ENCODE results near the gene GAL3ST2.

GAL3ST2 gene

DNA sequence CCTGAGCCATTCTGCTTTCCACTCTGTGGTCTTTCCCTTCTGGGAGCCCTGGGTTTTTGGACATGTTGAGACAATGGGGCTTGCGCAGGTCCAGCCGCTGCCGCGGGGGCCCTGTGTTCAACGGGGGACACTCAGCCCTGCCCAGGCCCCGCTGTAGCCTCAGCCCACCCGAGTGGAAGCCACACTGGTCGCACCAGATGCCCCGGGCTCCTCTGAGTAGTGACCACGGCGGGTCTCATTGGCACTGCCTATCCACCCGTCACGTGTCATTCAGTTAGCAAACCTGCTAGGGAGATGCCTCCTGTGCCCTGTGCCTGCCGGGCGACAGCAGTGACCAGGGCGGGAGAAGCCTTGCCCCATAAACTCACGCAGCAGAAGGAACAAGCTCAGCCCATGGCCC, 23.1 kb upstream of the GAL3ST2 start:
- DNase-seq (no peak), ATAC-seq (ENCODE audit: insufficient read depth, low read depth) (no peak)
- TF ChIP-seq EZH2 (IDR thresholded peaks at IDR 0.05; ENCODE audit: borderline replicate concordance, low read depth, low read length, severe bottlenecking): no peak
- TF ChIP-seq, protein P1, sequence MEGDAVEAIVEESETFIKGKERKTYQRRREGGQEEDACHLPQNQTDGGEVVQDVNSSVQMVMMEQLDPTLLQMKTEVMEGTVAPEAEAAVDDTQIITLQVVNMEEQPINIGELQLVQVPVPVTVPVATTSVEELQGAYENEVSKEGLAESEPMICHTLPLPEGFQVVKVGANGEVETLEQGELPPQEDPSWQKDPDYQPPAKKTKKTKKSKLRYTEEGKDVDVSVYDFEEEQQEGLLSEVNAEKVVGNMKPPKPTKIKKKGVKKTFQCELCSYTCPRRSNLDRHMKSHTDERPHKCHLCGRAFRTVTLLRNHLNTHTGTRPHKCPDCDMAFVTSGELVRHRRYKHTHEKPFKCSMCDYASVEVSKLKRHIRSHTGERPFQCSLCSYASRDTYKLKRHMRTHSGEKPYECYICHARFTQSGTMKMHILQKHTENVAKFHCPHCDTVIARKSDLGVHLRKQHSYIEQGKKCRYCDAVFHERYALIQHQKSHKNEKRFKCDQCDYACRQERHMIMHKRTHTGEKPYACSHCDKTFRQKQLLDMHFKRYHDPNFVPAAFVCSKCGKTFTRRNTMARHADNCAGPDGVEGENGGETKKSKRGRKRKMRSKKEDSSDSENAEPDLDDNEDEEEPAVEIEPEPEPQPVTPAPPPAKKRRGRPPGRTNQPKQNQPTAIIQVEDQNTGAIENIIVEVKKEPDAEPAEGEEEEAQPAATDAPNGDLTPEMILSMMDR (IDR thresholded peaks at IDR 0.05; ENCODE audit: borderline replicate concordance, extremely low read depth, low read length, poor library complexity, severe bottlenecking): no peak
- H3K4me1 ChIP-seq (ENCODE audit: insufficient read depth, low read length): no peaks in the 10 kb centered on the region
- no peak overlapping the region for H3K9ac ChIP-seq (ENCODE audit: low read depth, low read length)
- H3K79me2 ChIP-seq (ENCODE audit: insufficient read depth, low read length): no peaks in the 10 kb centered on the region
- H3K27me3 ChIP-seq (ENCODE audit: insufficient read depth, low read length, poor library complexity): no peaks in the 10 kb centered on the region
- H3K4me2 ChIP-seq (ENCODE audit: insufficient read depth, low read length): no peak overlapping the region
- H3K27ac ChIP-seq (ENCODE audit: low read length): no peak overlapping the region
- no peaks in the 10 kb centered on the region for H3K9me3 ChIP-seq (ENCODE audit: insufficient read depth, low read length, severe bottlenecking)
- peaks cover 4% of the 10 kb centered on the region; the same call in 1 of the 2 replicates for H4K20me1 ChIP-seq (ENCODE audit: insufficient read depth, low read length)
- peaks cover 46% of the 10 kb centered on the region for H3K36me3 ChIP-seq (ENCODE audit: insufficient read depth, low read length)
- no peak overlapping the region for H3K4me3 ChIP-seq (ENCODE audit: low read depth in 1 of 2, low read length in 2 of 2)
- no peak overlapping the region for H2AFZ ChIP-seq (ENCODE audit: low read depth, low read length)

DNA sequence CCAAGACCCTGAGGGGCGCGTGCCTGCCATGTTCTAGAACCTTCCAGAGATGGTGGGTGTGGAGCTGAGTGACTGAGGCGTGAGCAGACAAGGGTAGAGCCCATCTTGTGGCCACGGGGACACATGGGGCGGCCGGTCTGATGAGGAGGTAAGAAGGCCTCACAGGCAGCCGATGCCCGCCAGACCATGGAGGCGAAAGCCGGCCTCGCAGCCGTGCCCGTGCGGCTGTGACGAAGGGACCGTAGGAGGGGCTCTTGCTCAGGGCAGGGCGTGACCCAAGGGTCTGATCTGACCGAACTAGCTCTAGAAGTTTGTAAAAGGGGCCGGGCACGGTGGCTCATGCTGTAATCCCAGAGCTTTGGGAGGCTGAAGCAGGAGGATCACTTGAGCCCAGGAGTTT, 22.6 kb upstream of the GAL3ST2 start:
- no peak for ATAC-seq (ENCODE audit: insufficient read depth, low read depth)
- Histone ChIP-seq H3K4me3 (ENCODE audit: low read depth in 1 of 2, low read length in 2 of 2) (no peak overlapping the region), H3K4me2 (ENCODE audit: insufficient read depth, low read length) (no peak overlapping the region), H3K27ac (ENCODE audit: low read length) (no peak overlapping the region), H3K79me2 (ENCODE audit: insufficient read depth, low read length) (no peaks in the 10 kb centered on the region), H4K20me1 (ENCODE audit: insufficient read depth, low read length) (peaks cover 4% of the 10 kb centered on the region; the same call in 1 of the 2 replicates), H3K27me3 (ENCODE audit: insufficient read depth, low read length, poor library complexity) (no peaks in the 10 kb centered on the region), H3K9me3 (ENCODE audit: insufficient read depth, low read length, severe bottlenecking) (no peaks in the 10 kb centered on the region), H2AFZ (ENCODE audit: low read depth, low read length) (no peak overlapping the region), H3K9ac (ENCODE audit: low read depth, low read length) (no peak overlapping the region), H3K36me3 (ENCODE audit: insufficient read depth, low read length) (peaks cover 44% of the 10 kb centered on the region), H3K4me1 (ENCODE audit: insufficient read depth, low read length) (no peaks in the 10 kb centered on the region)
- no peak for DNase-seq
- TF ChIP-seq, protein P1 (IDR thresholded peaks at IDR 0.05; ENCODE audit: borderline replicate concordance, extremely low read depth, low read length, poor library complexity, severe bottlenecking): no peak
- no peak for TF ChIP-seq EZH2 (IDR thresholded peaks at IDR 0.05; ENCODE audit: borderline replicate concordance, low read depth, low read length, severe bottlenecking)

DNA sequence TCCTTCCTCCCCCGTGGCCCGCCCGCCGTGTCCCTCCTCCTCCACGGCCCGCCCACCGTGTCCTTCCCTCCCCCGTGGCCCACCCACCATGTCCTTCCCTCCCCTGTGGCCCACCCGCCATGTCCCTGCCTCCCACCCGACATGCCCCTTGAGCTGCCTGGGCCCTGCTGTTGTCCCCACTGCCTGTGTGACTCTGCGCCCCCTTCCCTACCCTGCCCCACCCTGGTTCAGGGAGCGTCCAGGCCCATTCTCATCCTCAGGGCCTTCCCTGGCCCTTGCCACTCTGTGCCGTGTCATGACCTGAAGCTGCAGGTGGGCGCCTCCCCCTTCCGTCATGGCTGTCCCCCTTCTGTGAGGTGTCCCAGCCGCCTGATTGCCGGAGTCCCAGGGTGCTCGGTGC, 21.5 kb upstream of the GAL3ST2 start:
- Histone ChIP-seq H3K4me3 (ENCODE audit: low read depth in 1 of 2, low read length in 2 of 2) (no peak overlapping the region), H2AFZ (ENCODE audit: low read depth, low read length) (no peak overlapping the region), H4K20me1 (ENCODE audit: insufficient read depth, low read length) (peaks cover 4% of the 10 kb centered on the region; the same call in 1 of the 2 replicates), H3K9ac (ENCODE audit: low read depth, low read length) (no peak overlapping the region), H3K27ac (ENCODE audit: low read length) (no peak overlapping the region), H3K79me2 (ENCODE audit: insufficient read depth, low read length) (no peaks in the 10 kb centered on the region), H3K27me3 (ENCODE audit: insufficient read depth, low read length, poor library complexity) (no peaks in the 10 kb centered on the region), H3K9me3 (ENCODE audit: insufficient read depth, low read length, severe bottlenecking) (no peaks in the 10 kb centered on the region), H3K36me3 (ENCODE audit: insufficient read depth, low read length) (peaks cover 45% of the 10 kb centered on the region), H3K4me1 (ENCODE audit: insufficient read depth, low read length) (no peaks in the 10 kb centered on the region), H3K4me2 (ENCODE audit: insufficient read depth, low read length) (no peak overlapping the region)
- TF ChIP-seq, protein P1 (IDR thresholded peaks at IDR 0.05; ENCODE audit: borderline replicate concordance, extremely low read depth, low read length, poor library complexity, severe bottlenecking): no peak
- no peak for TF ChIP-seq EZH2 (IDR thresholded peaks at IDR 0.05; ENCODE audit: borderline replicate concordance, low read depth, low read length, severe bottlenecking)
- ATAC-seq (ENCODE audit: insufficient read depth, low read depth) (no peak), DNase-seq (no peak)

DNA sequence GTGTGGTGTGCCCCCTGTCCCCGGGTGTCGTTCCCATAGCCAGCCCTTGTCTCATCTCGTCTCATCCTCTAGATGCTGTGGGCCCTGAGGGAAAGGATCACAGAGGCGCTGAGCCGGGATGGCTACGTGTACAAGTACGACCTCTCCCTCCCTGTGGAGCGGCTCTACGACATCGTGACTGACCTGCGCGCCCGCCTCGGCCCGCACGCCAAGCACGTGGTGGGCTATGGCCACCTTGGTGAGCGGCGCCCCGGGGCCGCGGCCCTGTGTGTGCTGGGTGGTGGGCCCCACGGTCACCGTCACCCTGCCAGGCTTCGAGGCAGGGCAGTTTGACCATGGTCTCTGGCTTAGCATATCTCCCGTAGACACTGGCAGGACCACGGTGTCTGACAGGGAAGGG, 20.8 kb upstream of the GAL3ST2 start:
- Histone ChIP-seq H4K20me1 (ENCODE audit: insufficient read depth, low read length) (peaks cover 10% of the 10 kb centered on the region; the same call in 1 of the 2 replicates), H3K27ac (ENCODE audit: low read length) (no peak overlapping the region), H3K4me3 (ENCODE audit: low read depth in 1 of 2, low read length in 2 of 2) (no peak overlapping the region), H3K4me2 (ENCODE audit: insufficient read depth, low read length) (no peak overlapping the region), H2AFZ (ENCODE audit: low read depth, low read length) (no peak overlapping the region), H3K9ac (ENCODE audit: low read depth, low read length) (no peak overlapping the region), H3K79me2 (ENCODE audit: insufficient read depth, low read length) (no peaks in the 10 kb centered on the region), H3K27me3 (ENCODE audit: insufficient read depth, low read length, poor library complexity) (no peaks in the 10 kb centered on the region), H3K9me3 (ENCODE audit: insufficient read depth, low read length, severe bottlenecking) (no peaks in the 10 kb centered on the region), H3K4me1 (ENCODE audit: insufficient read depth, low read length) (no peaks in the 10 kb centered on the region), H3K36me3 (ENCODE audit: insufficient read depth, low read length) (peaks cover 51% of the 10 kb centered on the region)
- TF ChIP-seq, protein P1 (IDR thresholded peaks at IDR 0.05; ENCODE audit: borderline replicate concordance, extremely low read depth, low read length, poor library complexity, severe bottlenecking): no peak
- no peak for TF ChIP-seq EZH2 (IDR thresholded peaks at IDR 0.05; ENCODE audit: borderline replicate concordance, low read depth, low read length, severe bottlenecking)
- DNase-seq (no peak), ATAC-seq (ENCODE audit: insufficient read depth, low read depth) (no peak)
